Measurements from ENCODE around the gene WDR7. TPM values are rescaled to one million over a fixed set of nuclear protein-coding genes. Genes with fewer than 3 reads are reported as not detected.

The WDR7 gene
- total and polyA plus RNA-seq, 4 donors, result 3.7 to 42.7 (median 19.0) TPM

DNA sequence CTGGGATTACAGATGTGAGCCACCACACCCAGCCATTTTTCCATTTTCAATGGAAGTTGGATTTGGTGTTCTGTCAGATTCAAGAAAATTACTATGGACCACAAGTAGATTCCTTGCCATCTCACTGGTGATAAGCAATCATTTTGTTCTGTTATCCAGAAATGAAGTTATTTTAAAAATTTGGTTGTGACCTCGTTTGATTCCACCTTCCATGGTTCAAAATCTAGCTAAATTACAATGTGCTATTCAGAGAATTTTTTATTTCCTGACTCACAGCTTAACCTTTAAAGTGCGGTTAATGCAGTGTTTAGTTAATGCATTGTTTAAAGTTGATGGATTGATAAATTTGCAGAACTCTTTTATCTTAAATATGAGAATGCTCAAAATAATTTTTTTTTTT is 252.5 kb downstream of the WDR7 start:
- Histone ChIP-seq H3K27ac (ENCODE audit: low read depth in 1 of 2, low read length in 1 of 2) (no peak overlapping the region), H3K36me3 (ENCODE audit: control insufficient read depth in 4 of 4, insufficient read depth in 4 of 4, low read length in 4 of 4) (no peaks in the 10 kb centered on the region), H3K4me3 (no peak overlapping the region), H3K4me1 (ENCODE audit: control insufficient read depth in 5 of 5, insufficient read depth in 5 of 5, low read length in 5 of 5) (peaks cover 0 to 13% (median 2%) of the 10 kb centered on the region in 5 donors), H3K27me3 (ENCODE audit: control insufficient read depth in 3 of 3, insufficient read depth in 3 of 3, low read length in 2 of 3) (no peaks in the 10 kb centered on the region), H3K9me3 (ENCODE audit: control insufficient read depth in 4 of 4, insufficient read depth in 3 of 4, low read length in 3 of 4) (no peaks in the 10 kb centered on the region), H3K9ac (ENCODE audit: insufficient read depth in 1 of 2, low read length in 2 of 2) (no peak overlapping the region)
- DNase-seq (no peak), ATAC-seq (ENCODE audit: insufficient read depth, low FRiP score) (no peak)
- WGBS, 2 donors, result 82 to 87% methylated on average over 2 of the region's 2 CpGs
- TF ChIP-seq, protein P1, sequence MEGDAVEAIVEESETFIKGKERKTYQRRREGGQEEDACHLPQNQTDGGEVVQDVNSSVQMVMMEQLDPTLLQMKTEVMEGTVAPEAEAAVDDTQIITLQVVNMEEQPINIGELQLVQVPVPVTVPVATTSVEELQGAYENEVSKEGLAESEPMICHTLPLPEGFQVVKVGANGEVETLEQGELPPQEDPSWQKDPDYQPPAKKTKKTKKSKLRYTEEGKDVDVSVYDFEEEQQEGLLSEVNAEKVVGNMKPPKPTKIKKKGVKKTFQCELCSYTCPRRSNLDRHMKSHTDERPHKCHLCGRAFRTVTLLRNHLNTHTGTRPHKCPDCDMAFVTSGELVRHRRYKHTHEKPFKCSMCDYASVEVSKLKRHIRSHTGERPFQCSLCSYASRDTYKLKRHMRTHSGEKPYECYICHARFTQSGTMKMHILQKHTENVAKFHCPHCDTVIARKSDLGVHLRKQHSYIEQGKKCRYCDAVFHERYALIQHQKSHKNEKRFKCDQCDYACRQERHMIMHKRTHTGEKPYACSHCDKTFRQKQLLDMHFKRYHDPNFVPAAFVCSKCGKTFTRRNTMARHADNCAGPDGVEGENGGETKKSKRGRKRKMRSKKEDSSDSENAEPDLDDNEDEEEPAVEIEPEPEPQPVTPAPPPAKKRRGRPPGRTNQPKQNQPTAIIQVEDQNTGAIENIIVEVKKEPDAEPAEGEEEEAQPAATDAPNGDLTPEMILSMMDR (IDR thresholded peaks at IDR 0.05; ENCODE audit: control extremely low read depth, extremely low read depth), result no peak

DNA sequence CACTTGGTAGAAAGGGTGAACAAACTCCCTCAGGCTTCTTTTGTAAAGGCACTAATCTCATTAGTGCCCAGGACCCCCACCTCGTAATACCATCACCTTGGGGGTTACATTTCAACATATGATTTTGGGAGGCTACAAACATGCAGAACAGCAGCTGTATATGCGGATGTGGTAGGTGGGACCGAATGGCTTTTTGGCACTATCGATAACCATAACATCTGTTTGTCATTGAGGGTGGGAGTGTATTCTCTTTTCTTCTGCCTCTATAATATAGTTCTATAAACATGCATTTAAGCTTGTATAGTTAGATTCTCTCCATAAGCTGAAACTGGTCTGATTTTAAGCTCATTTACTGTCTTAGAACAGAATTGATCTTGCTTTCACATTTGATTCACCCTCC is 256.6 kb downstream of the WDR7 start:
- H3K27me3 ChIP-seq (ENCODE audit: control insufficient read depth in 3 of 3, insufficient read depth in 3 of 3, low read length in 2 of 3), result no peaks in the 10 kb centered on the region
- no peaks in the 10 kb centered on the region for H3K9me3 ChIP-seq (ENCODE audit: control insufficient read depth in 4 of 4, insufficient read depth in 3 of 4, low read length in 3 of 4)
- 98% methylated on average over 4 of the region's 4 CpGs for WGBS, 2 donors
- TF ChIP-seq, protein P1 (IDR thresholded peaks at IDR 0.05; ENCODE audit: control extremely low read depth, extremely low read depth), result no peak
- H3K4me1 ChIP-seq (ENCODE audit: control insufficient read depth in 5 of 5, insufficient read depth in 5 of 5, low read length in 5 of 5), result peaks cover 0 to 6% (median 2%) of the 10 kb centered on the region in 5 donors
- no peak overlapping the region for H3K27ac ChIP-seq (ENCODE audit: low read depth in 1 of 2, low read length in 1 of 2)
- H3K9ac ChIP-seq (ENCODE audit: insufficient read depth in 1 of 2, low read length in 2 of 2), result no peak overlapping the region
- DNase-seq (no peak), ATAC-seq (ENCODE audit: insufficient read depth, low FRiP score) (no peak)
- H3K4me3 ChIP-seq, result no peak overlapping the region
- peaks cover 0 to 2% (median 0%) of the 10 kb centered on the region in 4 donors for H3K36me3 ChIP-seq (ENCODE audit: control insufficient read depth in 4 of 4, insufficient read depth in 4 of 4, low read length in 4 of 4)

DNA sequence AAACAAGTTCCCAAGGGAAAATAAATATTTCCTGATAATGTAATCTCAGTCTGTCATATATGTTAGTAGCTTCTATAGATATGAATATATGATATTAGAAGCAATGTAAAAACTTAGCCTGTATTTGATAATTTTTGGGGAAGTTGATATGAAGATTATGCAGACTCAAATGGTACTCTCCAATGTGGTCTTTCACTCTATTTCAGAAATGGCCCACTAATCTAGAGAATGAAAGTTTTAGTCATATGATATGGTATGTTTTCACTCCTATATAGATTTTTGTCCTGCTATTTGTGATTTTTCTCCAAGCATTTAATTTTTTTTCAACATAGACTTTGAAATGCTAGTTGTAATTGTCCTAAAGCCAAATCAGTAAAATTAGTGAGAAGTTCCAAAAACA is 259.1 kb downstream of the WDR7 start:
- no peak for ATAC-seq (ENCODE audit: insufficient read depth, low FRiP score)
- peaks cover 0 to 6% (median 0%) of the 10 kb centered on the region in 5 donors for H3K4me1 ChIP-seq (ENCODE audit: control insufficient read depth in 5 of 5, insufficient read depth in 5 of 5, low read length in 5 of 5)
- no peak overlapping the region for H3K4me3 ChIP-seq

More for the DNA sequence above, 259.1 kb downstream of the WDR7 start:
- Histone ChIP-seq H3K27me3 (ENCODE audit: control insufficient read depth in 3 of 3, insufficient read depth in 3 of 3, low read length in 2 of 3) (no peaks in the 10 kb centered on the region), H3K27ac (ENCODE audit: low read depth in 1 of 2, low read length in 1 of 2) (no peak overlapping the region), H3K9ac (ENCODE audit: insufficient read depth in 1 of 2, low read length in 2 of 2) (no peak overlapping the region), H3K9me3 (ENCODE audit: control insufficient read depth in 4 of 4, insufficient read depth in 3 of 4, low read length in 3 of 4) (no peaks in the 10 kb centered on the region), H3K36me3 (ENCODE audit: control insufficient read depth in 4 of 4, insufficient read depth in 4 of 4, low read length in 4 of 4) (peaks cover 0 to 2% (median 0%) of the 10 kb centered on the region in 4 donors)
- DNase-seq, result no peak
- TF ChIP-seq, protein P1 (IDR thresholded peaks at IDR 0.05; ENCODE audit: control extremely low read depth, extremely low read depth), result no peak

All from lung (tissue), 12 donors.